ENCODE data around the gene SLC35G3.
"Not testable (repeated sequence)": the region's sequence is repeated elsewhere in the genome, so short reads cannot be mapped to it uniquely, and the experiment has no call there.

Gene SLC35G3

DNA sequence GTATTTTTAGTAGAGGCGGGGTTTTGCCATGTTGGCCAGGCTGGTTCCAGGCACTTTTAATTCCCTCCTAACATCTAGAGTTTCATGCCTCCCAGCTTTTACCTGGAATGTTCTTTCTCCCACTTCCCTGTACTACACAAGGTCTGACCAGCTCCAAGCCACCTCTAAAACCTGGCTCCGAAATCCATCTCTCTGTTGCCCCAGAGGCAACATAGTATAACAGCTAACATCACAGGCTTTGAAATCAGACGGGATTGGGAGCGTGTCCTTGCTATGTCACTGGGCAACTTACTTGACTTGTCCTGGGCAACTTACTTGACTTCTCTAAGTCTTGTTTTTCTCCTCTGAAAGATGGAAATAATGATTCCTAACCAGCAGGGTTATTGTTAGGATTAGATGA lies 31.4 kb downstream of the SLC35G3 start:
- DNase-seq, result no peak

- DNase-seq, result peak; percentile 20
Measured at GRCh38 chr17:35161281-35161761, 32.9 kb downstream of the SLC35G3 start.

DNA sequence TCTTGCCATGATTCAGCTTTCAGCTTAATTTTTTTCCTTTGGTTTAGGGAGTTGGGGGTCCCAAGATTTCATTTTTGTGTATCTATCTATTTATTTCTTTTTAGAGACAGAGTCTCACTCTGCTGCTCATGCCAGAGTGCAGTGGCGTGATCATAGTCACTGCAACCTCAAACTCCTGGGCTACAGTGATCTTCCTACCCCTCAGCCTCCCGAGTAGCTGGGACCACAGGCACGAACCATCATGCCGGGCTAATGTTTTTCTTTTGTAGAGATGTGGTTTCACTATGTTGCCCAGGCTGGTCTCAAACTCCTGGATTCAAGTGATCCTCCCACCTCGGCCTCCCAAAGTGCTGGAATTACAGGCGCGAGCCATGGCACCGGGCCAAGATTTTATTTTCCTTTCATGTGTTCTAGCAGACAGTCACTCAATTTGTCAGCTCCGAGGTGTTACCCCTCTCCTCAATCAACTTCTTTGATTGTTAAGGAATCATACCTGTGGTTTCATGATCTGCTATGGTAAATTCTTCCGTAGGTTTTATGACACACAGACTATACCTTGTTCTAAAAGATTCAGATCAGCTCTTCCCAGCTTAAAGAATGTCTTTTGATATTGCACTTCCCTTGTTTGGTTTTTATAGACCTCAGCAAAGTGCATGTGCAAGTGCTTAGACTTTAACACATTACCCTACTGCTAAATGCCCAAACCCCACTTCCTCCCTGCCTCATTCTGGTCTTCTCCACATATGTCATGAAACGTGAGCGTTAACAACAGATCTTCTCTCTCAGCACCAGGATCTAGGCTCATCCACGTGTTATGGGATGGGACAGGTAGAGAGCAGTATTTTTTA lies 33.6 kb downstream of the SLC35G3 start:
- DNase-seq, result peak; percentile 18

DNA sequence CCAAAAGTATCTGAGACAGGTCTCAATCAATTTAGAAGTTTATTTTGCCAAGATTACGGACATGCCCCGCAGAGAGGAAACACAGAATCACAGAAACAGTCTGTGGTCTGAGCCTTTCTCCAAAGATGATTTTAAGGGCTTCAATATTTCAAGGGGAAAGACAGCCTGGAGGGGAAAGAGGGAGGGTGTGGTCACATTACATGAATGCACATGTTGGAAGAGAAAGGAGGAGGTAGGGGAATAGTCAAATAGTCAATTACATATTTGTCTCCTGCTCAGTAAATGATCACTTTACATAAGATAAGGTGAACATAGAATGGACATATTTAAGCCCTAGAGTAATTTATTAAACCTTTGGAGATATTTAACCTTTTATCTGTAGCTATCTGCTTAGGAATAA lies 34.3 kb downstream of the SLC35G3 start:
- no peak for DNase-seq

DNA sequence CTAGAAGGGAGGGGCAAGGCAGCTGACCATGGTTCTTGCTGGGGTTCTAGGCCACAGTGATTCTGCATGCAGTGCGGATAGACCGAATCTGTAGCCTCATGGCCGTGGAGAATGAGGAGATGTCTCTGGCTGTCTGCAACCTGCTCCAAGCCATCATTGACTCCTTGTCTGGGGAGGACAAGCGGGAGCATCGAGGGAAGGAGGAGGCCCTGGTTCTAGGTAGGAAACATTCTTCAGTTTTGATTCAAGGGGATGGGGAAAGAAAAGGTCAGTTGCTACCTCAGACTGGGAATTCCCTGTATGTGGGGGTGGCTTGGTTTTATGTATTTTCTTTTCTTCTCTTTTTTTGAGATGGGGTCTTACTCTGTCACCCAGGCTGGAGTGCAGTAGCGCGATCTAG lies 38.9 kb downstream of the SLC35G3 start:
- no peak for DNase-seq

DNA sequence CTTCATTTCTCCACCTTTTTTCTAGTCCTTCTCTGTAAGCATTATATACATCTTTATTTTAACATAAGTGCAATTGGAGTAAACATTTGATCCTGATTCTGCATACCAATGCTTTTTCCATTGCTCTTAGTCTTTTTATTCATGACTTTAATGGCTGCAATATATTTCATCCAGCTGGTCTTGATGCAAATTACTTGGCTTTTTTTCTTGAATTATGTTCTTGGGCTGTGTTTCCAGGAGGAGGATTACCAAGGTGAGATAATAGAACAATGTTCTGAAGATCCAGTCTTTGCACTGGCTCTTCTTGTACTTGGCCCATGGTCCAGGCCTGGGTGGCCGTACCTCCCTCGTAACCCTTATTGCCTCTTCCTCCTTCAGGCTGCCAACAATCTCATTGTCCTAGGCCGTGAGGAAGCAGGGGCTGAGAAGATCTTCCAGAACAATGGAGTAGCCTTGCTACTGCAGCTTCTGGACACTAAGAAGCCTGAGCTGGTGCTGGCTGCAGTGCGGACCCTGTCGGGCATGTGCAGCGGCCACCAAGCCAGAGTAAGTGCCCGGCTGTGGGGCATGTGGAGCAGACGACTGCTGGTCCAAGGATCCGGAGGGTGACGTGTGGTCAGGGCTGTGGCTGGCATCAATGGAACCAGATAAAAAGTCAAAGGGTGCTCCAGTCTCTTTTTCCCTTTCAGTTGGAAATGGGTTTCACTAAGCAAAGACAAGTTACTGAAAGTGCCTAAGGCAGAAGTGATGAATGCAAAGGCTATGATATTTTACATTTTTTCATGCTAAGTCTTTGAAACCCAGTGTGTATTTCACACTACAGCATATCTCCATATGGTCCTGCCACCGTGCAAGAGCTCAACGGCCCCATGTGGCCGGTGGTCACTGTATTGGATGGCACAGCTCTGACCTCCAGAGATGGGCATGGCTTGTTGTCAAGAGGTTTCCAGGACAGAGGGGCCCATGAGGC lies 39.7 kb downstream of the SLC35G3 start:
- no peak for DNase-seq

GRCh38 chr17:35152421-35153140 lies 41.6 kb downstream of the SLC35G3 start:
- DNase-seq, result no peak

DNA sequence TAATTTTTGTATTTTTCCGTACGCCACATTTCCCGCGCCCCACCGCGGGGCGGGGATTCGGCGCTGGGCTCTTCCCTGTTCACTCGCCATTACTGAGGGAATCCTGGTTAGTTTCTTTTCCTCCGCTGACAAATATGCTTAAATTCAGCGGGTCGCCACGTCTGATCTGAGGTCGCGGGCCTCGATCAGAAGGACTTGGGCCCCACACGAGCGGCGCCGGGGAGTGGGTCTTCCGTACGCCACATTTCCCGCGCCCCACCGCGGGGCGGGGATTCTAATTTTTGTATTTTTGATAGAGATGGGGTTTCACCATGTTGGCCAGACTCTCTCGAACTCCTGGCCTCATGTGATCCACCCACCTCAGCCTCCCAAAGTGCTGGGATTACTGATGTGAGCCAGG lies 43.1 kb downstream of the SLC35G3 start:
- DNase-seq, result not testable (repeated sequence)

DNA sequence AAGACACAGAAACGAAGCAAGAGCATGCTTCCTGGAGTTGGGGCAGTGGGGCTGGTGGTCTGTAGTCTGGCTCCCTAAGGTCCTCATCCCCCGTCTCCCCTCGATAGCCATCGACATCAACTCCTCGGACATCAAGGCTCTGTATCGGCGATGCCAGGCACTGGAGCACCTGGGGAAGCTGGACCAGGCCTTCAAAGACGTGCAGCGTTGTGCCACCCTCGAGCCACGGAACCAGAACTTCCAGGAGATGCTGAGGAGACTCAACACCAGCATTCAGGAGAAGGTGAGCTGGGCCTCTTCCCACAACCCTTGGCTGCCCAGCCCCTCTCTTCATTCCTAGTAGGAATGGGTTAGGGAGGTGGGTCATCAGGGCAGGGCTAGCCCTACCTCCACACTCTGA lies 44.3 kb downstream of the SLC35G3 start:
- no peak for DNase-seq

- DNase-seq, result no peak
Measured at GRCh38 chr17:35148144-35148543, 46.0 kb downstream of the SLC35G3 start.

GRCh38 chr17:35147375-35147905 lies 46.8 kb downstream of the SLC35G3 start, which contains the start of gene UNC45B:
TSS of gene UNC45B (plus strand) at chr17:35147817. CDS start at chr17:35148264, 447 bp downstream.
- no peak for DNase-seq

DNA sequence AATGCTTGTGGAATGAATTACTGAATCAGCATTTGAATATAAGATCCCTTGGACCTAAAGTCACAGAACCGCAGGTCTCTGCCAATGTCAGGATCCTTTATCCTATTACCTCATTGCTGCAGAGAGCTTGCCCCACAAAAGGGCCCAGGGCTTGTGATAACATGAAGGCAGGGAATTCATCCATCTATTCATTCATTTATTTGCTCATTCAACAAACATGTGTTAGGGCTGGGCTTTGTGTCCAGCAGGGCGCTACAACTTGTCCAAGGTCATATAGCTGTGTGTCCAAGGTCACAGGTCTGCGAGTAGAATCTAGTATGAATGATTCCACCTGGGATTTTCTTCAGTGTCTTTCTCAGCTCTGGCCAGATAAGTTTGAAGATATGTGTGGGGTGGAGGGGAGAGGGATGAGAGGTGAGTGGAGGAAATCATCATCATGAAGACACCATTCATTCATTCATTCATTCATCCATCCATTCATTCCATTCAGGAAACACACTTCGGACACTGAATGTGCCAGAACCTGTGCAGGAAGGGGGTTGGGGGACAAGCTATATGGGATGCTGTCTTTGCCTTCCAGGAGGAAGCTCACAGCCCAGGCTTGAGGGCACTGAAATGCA lies 47.9 kb downstream of the SLC35G3 start:
- DNase-seq, result no peak

GRCh38 chr17:35144840-35145239 lies 49.4 kb downstream of the SLC35G3 start:
- DNase-seq, result no peak

Measured in activated gamma-delta T cell treated with Interleukin-2 at 50 U/mL for 16 hours (primary cell).